Tongue (tissue), 2 donors: ENCODE measurements around the gene VWA7. TPM values are rescaled to one million over a fixed set of nuclear protein-coding genes. Genes with fewer than 3 reads are reported as not detected.
"Not testable (repeated sequence)": the region's sequence is repeated elsewhere in the genome, so short reads cannot be mapped to it uniquely, and the experiment has no call there.

Experiments used
- DNase-seq: peaks from one replicate; pipeline ENCODE4 v3.0.0-alpha.2; 2015
- total RNA-seq: library from RNA; depleted of rRNA; stranded (reverse); fragments of >200 nt; gene quantifications from one replicate; pipeline ENCODE4 v1.2.3, GENCODE V29; 2014

The VWA7 gene
- total RNA-seq, 1 donor from 2014 or later, result 2.3 TPM

DNA sequence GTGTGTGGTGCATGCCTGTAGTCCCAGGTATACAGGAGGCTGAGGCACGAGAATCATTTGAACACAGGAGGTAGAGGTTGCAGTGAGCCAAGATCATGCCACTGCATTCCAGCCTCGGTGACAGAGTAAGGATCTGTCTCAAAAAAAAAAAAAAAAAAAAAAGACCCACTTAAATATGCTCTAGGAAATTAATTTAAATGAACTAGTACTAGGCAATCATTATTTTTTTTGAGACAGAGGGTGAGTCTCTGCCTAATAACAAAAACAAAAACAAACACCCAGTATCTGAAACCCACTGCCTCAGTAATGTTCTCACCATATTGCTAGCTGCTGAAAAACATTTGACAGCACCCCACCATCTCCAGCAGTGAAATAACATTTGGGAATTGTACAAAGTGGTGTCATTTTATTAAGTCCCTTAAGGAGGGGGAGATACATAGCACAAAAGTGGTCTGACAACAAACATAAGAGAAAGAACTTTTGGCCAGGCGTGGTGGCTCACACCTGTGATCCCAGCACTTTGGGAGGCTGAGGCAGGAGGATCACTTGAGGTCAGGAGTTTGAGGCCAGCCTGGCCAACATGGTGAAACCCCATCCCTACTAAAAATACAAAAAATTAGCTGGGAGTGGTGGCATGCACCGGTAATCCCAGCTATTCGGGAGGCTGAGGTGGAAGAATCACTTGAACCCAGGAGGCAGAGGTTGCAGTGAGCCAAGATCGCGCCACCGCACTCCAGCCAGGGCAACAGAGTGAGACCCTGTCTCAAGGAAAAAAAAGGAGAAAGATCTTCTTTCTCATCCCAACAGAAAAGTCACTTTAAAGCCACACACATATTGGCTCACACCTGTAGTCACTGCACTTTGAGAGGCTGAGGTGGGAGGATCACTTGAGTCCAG lies 24.2 kb upstream of the VWA7 start:
- DNase-seq, result not testable (repeated sequence)

DNA sequence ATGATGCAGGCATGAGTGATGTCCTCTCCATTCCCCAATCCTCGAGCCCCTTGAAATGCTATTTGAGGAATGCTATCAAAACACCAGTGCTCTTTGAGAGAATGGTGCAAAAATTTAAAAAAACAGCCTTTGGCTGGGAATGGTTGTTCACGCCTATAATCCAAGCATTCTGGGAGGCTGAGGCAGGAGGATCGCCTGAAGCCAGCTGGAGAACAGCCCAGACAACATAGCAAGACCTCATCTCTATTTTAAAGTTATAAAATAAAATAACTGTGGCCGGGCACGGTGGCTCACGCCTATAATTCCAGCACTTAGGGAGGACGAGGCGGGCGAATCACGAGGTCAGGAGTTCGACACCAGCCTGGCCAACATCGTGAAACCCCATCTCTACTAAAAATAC lies 22.7 kb upstream of the VWA7 start:
- DNase-seq, result no peak

DNA sequence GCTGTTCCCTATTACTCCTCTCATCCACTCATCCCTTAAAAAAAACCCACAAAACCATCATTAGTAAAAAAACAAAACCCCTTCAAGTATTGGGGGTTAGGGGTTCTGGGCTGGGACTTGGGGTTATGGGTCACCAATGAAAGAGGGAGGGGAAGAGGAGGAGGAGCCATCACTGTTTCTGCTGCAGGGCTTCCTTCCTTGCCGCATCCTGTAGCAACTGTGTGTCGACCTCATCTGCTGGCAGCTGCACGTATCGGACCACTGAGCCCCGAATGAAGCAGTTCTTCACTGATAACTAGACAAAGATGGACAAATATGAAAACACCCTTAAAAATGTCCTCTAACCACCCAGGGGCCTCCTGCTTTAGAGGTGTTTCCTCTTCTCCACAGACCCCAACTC lies 20.5 kb upstream of the VWA7 start:
- DNase-seq, result no peak

DNA sequence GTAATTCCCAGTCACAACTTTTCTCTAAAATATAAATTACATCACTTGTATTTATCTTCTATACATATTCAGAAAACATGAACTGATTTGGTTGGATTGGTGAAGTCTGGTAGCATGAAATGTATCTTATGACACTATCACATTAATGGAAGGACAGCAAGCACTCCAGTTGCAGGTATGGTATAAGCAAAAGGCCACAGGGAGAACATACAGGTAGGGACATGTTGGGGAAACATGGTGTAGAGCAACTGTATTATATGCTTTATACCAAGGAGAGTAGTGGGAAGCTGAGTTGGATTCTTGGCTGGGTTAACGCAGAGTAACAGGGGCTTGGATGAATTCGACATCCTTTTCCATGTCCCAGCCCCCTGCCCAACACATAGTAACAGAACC lies 19.9 kb upstream of the VWA7 start:
- no peak for DNase-seq

DNA sequence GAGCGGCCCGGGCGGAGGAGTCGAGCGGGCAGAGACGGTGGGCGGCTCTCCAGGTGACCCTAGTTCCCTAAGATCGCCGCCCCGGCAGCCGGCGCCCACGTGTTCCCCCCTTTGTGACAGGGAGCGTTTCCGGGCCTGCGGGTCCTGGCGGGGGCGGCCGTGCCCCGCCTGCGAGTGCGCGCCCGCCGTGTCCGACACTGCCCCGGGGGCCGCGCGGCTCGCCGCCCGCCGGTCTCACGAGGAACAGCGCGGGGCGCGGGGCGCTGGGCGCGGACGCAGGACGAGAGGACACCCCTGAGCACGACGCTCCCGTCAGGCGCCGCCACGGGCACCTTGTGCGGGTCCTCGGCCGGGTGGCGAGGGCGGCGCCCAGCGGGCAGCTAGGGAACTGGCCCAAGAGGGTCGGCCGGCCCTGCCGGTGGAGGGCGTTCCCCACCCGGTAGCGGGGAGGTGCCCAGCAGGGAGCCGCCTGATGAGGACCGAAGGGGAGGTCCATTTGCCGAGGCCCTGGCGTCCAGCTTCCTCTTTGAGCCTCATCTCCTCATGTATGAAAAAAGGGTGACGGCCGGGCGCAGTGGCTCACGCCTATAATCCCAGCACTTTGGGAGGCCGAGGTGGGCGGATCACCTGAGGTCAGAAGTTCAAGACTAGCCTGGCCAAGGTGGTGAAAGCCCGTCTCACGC lies 18.6 kb upstream of the VWA7 start, which contains the start of gene VARS1:
VARS1 (minus strand) TSS at position 137 of the 683 bp plus-strand sequence. CDS start 535 bp downstream, outside the sequence.
- DNase-seq, result peak; percentile 92

DNA sequence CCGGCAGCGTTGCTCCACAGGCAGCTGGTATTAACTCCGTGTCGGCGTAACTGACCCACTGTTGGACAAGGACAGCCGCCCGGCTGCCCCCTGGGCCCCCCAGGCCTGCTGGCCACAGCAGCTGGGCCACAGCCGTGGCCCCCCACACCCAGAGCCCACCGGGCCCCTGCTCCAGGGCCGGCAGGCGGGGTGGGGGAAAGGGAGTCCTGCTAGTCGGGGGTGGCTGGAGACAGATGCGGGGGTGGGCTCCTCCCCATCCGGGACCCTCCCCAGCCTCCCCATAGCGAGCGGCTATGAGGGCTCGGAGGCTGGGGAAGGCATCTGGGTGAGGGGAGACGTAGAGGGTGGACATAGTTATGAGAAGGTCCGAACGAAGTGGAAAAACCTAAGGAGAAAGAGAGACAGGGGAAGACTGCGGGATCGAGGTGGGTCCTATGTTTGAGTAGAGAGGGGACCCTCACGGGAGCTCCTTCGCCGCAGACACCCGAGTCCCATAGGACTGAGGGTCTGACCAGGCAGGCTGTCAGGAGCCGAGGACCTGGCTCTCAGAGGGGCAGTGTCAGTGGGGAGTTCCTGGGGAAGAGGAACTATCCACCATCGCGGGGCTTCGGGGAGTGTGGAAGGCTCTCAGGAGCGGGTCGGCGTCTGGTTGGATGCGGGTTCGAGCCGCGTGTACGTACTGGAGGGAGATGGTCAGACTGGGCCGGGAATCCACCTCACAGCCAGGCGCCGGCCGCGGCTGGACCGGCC lies 17.9 kb upstream of the VWA7 start:
- peak; percentile 31 for DNase-seq

DNA sequence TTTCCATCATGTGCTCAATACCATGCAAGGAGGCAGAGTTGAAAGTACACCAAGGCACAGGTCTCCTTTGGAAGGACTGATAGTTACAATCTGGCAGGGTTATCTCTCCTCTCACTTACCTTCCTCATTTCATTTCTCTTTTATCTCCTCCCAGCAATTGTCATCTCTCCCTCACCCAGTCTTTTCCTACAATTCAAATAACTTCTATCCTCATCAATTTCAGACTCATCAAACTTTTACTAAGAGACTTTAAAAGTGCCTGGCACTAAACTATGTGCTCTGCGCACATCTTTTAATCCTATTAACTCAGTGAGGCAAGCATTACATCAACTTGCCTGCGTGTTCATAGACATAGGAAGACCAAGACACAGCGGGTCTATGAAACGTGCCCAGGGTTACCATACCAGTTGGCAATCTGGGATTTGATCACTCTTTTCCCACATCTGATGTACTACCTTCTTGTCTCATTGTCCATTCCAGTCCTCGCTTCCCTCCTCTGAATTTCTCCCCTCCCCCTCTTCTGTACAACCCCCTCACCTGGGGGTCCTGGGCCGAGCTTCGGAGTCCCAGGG lies 17.3 kb upstream of the VWA7 start:
- DNase-seq, result peak; percentile 30

DNA sequence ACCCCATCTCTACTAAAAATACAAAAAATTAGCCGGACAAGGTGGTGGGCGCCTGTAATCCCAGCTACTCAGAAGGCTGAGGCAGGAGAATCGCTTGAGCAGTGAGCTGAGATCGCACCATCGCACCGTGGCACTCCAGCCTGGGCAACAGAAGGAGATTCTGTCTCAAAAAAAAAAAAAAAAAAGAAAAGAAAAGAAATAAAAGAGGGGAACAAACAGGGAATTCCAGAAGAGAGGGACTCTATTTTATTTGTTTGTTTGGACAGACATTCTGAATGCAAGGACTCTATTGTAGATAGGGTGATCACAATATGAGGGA lies 16.8 kb upstream of the VWA7 start:
- not testable (repeated sequence) for DNase-seq

DNA sequence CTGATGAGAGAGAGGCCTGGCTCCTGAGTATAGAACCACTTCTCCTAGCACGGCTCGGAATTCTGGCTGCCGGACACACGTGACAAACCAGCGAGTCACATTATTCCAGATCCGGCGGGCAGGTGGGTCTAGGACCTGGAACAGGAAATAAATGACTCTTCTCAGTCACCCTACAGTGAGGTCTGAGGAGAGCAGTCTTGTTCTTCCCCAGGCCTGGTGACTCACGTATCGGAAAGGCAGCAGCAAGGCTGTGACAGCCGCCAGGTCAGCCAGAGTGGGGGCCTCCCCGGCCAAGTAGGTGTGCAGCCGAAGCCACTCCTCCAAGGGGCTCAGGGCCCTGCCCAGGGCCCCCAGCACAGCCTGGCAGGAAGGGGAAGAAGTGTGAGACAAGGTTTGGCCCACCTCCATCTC lies 15.6 kb upstream of the VWA7 start:
- no peak for DNase-seq

DNA sequence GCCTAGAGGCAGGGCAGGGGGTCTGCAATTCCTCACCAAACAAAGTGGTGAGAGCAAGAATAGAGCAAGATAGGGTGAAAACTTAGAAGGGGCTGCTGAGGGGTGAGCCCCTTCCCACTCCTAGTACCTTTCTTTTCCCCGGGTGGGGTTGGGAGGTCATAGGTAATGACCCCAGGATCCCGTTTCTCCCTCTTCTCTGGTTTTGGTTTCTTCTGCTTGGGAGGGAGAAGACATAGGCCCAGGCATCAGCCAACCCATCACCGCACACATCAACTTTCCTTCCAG lies 14.9 kb upstream of the VWA7 start:
- DNase-seq, result no peak

DNA sequence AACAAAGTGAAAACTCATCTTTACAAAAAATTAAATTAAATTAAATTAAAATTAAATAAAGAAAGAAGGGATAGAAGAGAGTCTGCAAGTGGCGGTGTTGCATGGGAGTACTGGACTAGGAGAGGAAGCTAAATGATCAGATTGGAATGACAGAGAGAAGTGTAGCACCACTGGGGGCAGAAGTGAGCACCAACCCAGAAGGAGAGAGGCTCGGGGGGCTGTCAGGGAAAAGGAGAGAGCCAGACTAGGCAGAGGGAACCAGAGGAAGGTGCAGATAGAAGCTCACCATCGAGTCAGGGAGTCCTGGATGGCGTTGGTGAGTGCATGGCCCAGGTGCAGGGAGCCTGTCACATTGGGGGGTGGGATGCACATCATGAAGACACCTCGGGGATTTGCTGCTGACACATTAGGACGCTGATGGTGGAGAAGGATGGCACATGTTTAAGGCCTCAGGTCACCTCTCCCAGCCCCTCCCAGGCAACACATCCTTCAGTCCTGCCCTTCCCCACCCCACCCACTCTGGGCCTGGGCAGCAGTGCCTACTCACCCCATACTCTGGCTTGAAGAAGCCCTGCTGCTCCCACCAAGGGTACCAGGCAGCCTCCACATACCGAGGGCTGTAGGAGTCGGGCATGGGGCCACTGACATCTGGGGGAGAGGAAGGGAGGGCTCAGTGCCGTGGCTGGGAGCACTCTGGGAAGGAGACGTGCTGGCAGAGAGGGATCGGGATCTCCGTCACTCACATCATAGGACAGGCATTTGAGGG lies 14.4 kb upstream of the VWA7 start:
- peak; percentile 78 for DNase-seq

DNA sequence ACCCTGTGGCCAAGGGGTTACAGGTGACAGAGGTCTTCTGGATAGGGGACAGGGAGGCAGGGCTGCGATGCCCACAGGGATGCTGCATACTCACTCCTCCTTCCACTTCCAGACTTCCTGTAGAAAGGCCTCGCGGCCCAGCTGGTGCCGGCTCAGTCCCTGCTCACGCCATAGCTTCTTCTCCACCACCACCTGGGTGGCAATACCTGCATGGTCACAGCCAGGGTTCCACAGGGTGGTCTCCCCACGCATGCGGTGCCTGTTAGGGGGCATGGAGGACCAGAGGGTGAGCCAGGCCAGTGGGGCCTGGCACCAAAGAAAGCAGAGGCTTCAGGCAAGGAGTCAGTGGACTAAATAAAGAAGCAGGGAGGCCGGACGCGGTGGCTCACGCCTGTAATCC lies 8.3 kb upstream of the VWA7 start:
- no peak for DNase-seq

DNA sequence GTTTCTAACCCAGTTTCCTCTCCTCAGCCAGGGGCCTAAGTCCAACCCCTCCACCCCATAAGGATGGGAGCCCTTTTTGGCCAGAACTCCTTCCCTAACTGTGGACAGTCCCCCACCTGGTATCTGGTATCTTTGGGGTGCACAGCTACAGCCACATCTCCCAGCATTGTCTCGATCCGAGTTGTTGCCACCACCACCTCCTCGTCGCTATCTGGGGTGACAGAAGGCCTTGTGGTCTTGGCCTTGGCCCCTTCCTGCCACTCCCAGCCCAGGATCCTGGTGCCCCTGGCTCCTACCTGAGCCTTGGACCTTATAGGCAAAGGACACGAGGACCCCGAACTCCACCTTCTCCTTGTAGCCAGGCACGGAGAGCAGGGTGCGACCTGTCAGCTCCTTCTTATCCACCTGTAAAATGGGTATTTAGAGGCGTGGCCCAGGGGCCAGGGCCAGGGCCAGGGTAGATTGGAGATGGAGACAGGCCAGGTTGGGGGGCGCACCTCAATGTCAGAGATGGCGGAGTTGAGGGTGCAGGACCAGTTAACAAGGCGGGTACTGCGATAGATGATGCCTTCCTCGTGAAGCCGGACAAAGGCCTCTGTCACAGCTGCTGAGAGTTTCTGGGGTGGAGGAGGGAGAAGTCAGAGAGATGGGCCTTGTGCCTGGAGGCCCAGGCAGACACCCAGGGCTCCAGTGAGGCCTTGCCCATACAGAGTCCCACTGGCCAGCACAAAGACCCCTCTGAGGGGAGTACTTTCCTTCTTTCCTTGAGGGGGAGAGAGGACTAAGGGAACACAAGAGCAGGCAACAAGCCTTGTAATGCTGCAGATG lies 7.2 kb upstream of the VWA7 start:
- no peak for DNase-seq

DNA sequence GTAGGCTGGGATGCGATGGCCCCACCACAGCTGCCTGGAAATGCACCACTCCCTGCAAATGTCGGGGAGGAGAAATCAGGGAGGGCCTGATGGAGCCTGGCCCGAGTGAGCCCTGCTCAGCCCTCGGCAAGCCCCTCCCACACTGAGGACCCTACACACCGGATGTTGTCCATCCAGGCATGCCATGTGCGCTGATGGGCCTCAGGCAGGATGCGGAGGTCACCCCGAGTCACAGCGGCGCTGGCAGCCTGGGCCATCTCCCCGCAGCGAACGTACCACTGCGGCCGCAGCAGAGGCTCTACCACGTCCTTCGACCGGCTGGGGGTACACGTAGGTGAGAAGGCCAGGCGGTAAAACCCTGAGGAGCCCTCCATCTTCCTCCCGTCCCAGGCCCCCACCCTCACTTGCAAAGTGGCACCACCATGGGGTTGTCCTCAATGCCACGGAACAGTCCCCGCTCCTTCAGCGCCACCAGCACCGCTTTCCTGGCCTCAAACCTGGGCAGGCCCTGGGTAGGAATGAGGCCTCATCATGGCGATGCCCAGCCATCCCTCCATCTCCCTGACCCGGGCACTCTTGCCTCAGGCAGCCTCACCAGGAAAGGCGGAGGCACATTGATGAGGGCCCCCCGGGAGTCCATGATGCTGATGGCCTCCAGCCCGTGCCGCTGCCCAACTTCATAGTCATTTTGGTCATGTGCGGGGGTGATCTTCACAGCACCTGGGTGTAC lies 5.2 kb upstream of the VWA7 start:
- no peak for DNase-seq

DNA sequence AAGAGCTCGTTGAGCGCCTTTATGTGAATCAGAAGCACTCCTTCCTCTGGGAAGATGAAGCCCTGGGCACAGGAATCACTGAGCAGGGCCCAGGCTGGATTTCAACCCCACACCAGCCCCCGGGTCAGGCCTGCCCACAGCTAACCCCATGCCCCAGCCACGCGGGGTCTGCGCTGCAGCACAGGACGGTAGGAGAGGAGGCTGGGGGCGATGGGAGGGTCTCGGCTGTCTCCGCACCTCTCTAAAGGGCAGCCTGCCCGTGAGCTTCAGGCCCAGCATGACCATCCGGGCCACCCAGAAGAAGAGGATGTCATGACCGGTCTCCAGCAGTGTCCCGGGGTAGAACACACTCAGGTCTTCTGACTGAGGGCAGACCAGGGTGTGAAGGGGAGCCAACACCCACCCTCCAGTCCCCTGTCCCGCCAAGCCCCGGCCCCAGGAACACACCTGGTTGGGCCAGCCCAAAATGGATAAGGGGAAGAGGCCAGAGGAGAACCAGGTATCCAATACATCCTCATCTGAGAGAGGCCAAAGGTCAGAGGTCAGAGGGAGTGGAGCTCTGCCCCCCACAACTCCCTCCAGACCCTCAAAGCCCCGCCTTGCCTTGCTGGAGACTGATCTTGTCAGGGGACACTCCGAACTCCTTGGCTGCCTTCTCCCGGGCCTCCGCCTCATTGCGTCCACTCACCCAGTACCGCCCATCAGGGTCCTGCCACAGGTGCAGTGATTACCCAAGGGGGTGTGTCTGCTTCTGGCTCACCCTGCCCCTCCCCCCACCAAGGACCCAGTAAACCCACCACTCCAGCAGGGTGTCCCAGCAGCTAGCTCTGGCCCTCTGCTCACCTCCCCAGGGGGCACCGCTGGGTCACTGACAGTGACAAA lies 4.4 kb upstream of the VWA7 start:
- no peak for DNase-seq

DNA sequence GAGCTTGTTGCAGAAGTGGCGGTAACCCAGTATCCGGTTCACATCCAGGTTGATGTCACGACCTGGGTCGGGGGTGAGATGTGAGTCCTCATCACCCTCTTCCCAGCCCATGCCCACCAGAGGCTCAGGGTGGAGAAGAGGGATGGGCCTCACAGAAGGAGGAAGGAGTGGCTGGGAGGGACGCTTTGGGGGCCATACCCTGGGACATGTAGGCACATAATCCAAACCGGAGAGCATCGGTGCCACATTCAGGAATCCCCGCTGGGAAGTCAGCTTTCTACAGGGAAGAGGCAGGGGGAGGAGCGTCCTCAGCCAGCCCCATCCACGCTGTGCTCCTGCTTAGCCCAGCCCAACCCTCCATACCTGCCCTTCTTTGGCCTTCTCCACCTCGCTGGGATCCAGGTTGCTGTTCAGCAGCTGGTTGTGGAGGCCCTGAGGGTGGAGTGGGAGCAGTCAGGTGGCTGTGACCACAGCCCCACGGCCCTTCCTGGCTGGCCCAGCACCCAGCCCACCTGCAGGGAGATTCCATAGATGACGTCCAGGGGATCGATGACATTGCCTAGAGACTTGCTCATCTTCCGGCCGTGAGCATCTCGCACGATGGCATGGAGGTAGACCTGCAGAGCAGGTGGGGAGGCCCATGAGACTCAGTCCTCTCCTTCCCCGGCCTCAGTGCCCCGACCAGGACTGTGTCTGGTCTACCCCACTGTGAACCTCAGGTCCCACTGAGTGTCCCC lies 3.5 kb upstream of the VWA7 start:
- no peak for DNase-seq

DNA sequence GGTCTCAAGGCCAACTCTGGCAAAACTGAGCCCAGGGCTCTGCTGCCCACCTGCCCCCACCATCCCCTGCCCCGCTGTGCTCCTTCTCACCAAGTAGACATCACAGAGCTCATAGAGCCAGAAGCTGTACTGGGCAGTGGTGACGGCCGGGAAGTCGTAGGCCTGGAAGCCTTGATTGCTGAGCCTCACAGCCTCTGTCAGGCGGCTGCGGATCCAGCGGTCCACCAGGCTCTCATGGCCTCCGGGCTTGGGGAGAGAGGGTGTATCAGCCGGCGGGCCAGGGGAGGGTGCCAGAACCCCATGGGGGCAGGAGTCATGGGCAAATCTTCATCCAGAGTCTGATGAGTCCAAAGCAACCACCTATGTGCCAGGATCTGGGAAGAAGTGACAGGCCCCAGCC lies 2.8 kb upstream of the VWA7 start:
- no peak for DNase-seq

DNA sequence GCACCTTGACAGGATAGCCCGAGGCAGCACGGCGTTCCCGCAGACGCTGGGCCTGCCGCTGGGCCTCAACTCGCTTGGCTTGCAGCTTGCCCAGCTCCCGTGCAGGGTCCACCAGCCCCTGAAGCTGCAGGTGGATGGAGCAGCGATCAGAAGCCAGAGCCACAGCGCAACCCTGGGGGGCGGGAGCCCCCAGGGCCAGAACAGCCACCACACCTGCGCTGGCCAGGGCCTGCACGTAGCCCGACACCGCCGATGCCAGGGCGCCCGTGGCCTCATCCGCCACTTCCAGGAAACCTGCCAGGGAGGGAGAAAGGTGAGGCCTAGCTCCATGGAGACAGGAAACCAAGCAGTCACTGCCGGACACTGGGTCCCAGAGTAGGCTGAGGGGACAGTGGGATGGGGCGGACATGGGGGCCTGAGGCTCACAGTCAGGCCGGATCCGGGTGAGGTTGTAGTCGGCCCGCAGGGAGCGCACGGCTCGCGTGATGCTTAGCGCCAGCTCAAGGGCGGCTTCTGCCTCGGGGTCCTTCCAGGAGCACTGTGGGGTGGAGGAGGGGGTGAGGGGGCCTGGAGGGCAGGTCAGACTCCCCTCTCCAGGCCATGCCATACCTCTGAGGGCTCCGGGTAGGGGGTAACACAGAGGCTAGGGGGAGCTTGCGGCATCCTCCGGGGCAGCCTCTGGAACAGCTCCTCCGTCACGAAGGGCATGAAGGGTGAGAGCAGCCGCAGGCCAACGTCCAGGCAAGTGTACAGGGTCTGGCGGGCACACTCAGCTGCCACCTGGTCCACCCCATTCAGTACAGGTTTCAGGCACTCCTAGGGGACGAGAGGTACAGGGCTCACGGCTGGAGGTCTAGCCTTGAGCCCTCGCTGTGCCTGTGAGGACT lies 2.1 kb upstream of the VWA7 start:
- no peak for DNase-seq
